ENCODE results near the gene FAM131A. TPM values are rescaled to one million over a fixed set of nuclear protein-coding genes. Genes with fewer than 3 reads are reported as not detected.

The FAM131A gene
- total RNA-seq, 1 experiment from 2014 or later = 23.0 TPM

GRCh38 chr3:184382326-184383032 is 45.1 kb downstream of the FAM131A start:
- DNase-seq (ENCODE audit: low spot score) (no peak), ATAC-seq (no peak)
- CTCF ChIA-PET = interaction anchor here (0.6 to 5.2 kb wide), 5 partner anchors 10 to 159 kb away, joined by 3 to 33 read pairs (median 4); no protein-coding TSS in a partner anchor
- Mint-ChIP-seq H3K4me3 (peak overlapping the region; percentile 69; the same call in 1 of the 2 replicates), H3K9me3 (no peaks in the 10 kb centered on the region), H3K27ac (no peak overlapping the region), H3K27me3 (ENCODE audit: low read depth) (peaks cover 57% of the 10 kb centered on the region), H3K4me1 (peaks cover 22% of the 10 kb centered on the region), H3K36me3 (no peaks in the 10 kb centered on the region)
- TF ChIP-seq RELA (CRISPR knock-in tag; IDR thresholded peaks at IDR 0.05; ENCODE audit: borderline replicate concordance) (no peak), GABPB1 (CRISPR knock-in tag; IDR thresholded peaks at IDR 0.05) (no peak), ELF4 (CRISPR knock-in tag; IDR thresholded peaks at IDR 0.05; ENCODE audit: low read depth) (no peak), ZNF138 (CRISPR knock-in tag; conservative IDR thresholded peaks at IDR 0.05) (no peak), JAZF1 (CRISPR knock-in tag; IDR thresholded peaks at IDR 0.05) (no peak), OVOL2 (CRISPR knock-in tag; IDR thresholded peaks at IDR 0.05; ENCODE audit: borderline replicate concordance) (no peak), NFE2L1 (CRISPR knock-in tag; IDR thresholded peaks at IDR 0.05) (no peak), NFATC4 (CRISPR knock-in tag; IDR thresholded peaks at IDR 0.05) (no peak), ZNF219 (CRISPR knock-in tag; IDR thresholded peaks at IDR 0.05; ENCODE audit: borderline replicate concordance) (no peak), MXD4 (CRISPR knock-in tag; IDR thresholded peaks at IDR 0.05; ENCODE audit: borderline replicate concordance) (no peak), GTF2I (CRISPR knock-in tag; conservative IDR thresholded peaks at IDR 0.05) (no peak), PREB (CRISPR knock-in tag; IDR thresholded peaks at IDR 0.05; ENCODE audit: borderline replicate concordance) (no peak), IRF2 (CRISPR knock-in tag; IDR thresholded peaks at IDR 0.05; ENCODE audit: borderline replicate concordance, low read depth) (no peak), USF1 (CRISPR knock-in tag; IDR thresholded peaks at IDR 0.05) (no peak), ZNF416 (CRISPR knock-in tag; IDR thresholded peaks at IDR 0.05) (no peak), CREB1 (CRISPR knock-in tag; IDR thresholded peaks at IDR 0.05) (no peak)
- TF ChIP-seq, protein P1, sequence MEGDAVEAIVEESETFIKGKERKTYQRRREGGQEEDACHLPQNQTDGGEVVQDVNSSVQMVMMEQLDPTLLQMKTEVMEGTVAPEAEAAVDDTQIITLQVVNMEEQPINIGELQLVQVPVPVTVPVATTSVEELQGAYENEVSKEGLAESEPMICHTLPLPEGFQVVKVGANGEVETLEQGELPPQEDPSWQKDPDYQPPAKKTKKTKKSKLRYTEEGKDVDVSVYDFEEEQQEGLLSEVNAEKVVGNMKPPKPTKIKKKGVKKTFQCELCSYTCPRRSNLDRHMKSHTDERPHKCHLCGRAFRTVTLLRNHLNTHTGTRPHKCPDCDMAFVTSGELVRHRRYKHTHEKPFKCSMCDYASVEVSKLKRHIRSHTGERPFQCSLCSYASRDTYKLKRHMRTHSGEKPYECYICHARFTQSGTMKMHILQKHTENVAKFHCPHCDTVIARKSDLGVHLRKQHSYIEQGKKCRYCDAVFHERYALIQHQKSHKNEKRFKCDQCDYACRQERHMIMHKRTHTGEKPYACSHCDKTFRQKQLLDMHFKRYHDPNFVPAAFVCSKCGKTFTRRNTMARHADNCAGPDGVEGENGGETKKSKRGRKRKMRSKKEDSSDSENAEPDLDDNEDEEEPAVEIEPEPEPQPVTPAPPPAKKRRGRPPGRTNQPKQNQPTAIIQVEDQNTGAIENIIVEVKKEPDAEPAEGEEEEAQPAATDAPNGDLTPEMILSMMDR (IDR thresholded peaks at IDR 0.05) = no peak
- TF ChIP-seq, protein P2, sequence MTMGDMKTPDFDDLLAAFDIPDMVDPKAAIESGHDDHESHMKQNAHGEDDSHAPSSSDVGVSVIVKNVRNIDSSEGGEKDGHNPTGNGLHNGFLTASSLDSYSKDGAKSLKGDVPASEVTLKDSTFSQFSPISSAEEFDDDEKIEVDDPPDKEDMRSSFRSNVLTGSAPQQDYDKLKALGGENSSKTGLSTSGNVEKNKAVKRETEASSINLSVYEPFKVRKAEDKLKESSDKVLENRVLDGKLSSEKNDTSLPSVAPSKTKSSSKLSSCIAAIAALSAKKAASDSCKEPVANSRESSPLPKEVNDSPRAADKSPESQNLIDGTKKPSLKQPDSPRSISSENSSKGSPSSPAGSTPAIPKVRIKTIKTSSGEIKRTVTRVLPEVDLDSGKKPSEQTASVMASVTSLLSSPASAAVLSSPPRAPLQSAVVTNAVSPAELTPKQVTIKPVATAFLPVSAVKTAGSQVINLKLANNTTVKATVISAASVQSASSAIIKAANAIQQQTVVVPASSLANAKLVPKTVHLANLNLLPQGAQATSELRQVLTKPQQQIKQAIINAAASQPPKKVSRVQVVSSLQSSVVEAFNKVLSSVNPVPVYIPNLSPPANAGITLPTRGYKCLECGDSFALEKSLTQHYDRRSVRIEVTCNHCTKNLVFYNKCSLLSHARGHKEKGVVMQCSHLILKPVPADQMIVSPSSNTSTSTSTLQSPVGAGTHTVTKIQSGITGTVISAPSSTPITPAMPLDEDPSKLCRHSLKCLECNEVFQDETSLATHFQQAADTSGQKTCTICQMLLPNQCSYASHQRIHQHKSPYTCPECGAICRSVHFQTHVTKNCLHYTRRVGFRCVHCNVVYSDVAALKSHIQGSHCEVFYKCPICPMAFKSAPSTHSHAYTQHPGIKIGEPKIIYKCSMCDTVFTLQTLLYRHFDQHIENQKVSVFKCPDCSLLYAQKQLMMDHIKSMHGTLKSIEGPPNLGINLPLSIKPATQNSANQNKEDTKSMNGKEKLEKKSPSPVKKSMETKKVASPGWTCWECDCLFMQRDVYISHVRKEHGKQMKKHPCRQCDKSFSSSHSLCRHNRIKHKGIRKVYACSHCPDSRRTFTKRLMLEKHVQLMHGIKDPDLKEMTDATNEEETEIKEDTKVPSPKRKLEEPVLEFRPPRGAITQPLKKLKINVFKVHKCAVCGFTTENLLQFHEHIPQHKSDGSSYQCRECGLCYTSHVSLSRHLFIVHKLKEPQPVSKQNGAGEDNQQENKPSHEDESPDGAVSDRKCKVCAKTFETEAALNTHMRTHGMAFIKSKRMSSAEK (CRISPR knock-in tag; IDR thresholded peaks at IDR 0.05; ENCODE audit: borderline replicate concordance) = no peak
- TF ChIP-seq, protein P3, sequence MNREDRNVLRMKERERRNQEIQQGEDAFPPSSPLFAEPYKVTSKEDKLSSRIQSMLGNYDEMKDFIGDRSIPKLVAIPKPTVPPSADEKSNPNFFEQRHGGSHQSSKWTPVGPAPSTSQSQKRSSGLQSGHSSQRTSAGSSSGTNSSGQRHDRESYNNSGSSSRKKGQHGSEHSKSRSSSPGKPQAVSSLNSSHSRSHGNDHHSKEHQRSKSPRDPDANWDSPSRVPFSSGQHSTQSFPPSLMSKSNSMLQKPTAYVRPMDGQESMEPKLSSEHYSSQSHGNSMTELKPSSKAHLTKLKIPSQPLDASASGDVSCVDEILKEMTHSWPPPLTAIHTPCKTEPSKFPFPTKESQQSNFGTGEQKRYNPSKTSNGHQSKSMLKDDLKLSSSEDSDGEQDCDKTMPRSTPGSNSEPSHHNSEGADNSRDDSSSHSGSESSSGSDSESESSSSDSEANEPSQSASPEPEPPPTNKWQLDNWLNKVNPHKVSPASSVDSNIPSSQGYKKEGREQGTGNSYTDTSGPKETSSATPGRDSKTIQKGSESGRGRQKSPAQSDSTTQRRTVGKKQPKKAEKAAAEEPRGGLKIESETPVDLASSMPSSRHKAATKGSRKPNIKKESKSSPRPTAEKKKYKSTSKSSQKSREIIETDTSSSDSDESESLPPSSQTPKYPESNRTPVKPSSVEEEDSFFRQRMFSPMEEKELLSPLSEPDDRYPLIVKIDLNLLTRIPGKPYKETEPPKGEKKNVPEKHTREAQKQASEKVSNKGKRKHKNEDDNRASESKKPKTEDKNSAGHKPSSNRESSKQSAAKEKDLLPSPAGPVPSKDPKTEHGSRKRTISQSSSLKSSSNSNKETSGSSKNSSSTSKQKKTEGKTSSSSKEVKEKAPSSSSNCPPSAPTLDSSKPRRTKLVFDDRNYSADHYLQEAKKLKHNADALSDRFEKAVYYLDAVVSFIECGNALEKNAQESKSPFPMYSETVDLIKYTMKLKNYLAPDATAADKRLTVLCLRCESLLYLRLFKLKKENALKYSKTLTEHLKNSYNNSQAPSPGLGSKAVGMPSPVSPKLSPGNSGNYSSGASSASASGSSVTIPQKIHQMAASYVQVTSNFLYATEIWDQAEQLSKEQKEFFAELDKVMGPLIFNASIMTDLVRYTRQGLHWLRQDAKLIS (CRISPR knock-in tag; IDR thresholded peaks at IDR 0.05; ENCODE audit: borderline replicate concordance) = no peak
- POLR2A ChIA-PET = no interaction called here

All from WTC11 (cell line).